Gastrocnemius medialis (tissue), 4 donors: ENCODE measurements around the gene ENOX1. TPM values are rescaled to one million over a fixed set of nuclear protein-coding genes. Genes with fewer than 3 reads are reported as not detected.

Experiments
- ATAC-seq, 2 donors: fragments of 150-250 bp; one replicate each; pipeline ENCODE4 v1.9.1; 2016
- DNase-seq, 2 donors: peaks; one replicate each; pipeline ENCODE4 v3.0.0-alpha.2; 2019
- H3K27ac ChIP-seq, 4 donors: fragments of 200-600 bp; sonication (generic); 1 replicate in 1 of 4; 2 replicates in 3 of 4; pipeline ENCODE4 v1.5.1; 2016 to 2018; ENCODE audit warnings: mild to moderate bottlenecking in 2 of 4, moderate library complexity in 1 of 4
- H3K27me3 ChIP-seq, 3 donors: fragments of 200-600 bp; sonication (generic) in 2 of 3; 1 replicate in 1 of 3; 2 replicates in 2 of 3; pipeline versions ENCODE4 v1.5.1 to v1.6.0; 2016 to 2019; ENCODE audit warnings: mild to moderate bottlenecking in 1 of 3, moderate library complexity in 1 of 3
- H3K36me3 ChIP-seq, 2 donors: fragments of 200-600 bp; sonication (generic) in 1 of 2; one replicate each; pipeline ENCODE4 v1.5.1; 2017 to 2018
- H3K4me1 ChIP-seq, 2 donors: fragments of 200-600 bp; sonication (generic) in 1 of 2; one replicate each; pipeline ENCODE4 v1.5.1; 2016 to 2017; ENCODE audit warnings: mild to moderate bottlenecking in 2 of 2
- H3K4me3 ChIP-seq, 4 donors: fragments of 200-600 bp; sonication (generic) in 3 of 4; 1 replicate in 1 of 4; 2 replicates in 3 of 4; pipeline ENCODE4 v1.5.1; 2016 to 2019; ENCODE audit warnings: mild to moderate bottlenecking in 2 of 4
- H3K9me3 ChIP-seq, 3 donors: fragments of 200-600 bp; sonication (generic) in 2 of 3; 1 replicate in 1 of 3; 2 replicates in 2 of 3; pipeline ENCODE4 v1.5.1; 2016 to 2019
- POLR2A ChIP-seq, 2 donors: fragments of 450-650 bp; IDR thresholded peaks; one replicate each; pipeline ENCODE4 v1.6.1; 2017; ENCODE audit warnings: antibody characterized with exemption in 2 of 2, mild to moderate bottlenecking in 2 of 2, moderate library complexity in 2 of 2
- in situ Hi-C, 4 donors: fragments of 200-750 bp; cut with MboI; loops; one replicate each; pipeline versions ENCODE4 v1.15.0 to v1.8.0; 2017; ENCODE audit warnings: low sequenced_read_pairs in 4 of 4
- intact Hi-C: fragments of 100-400 bp; cut with DNase I; formaldehyde crosslinking; loops from one replicate; pipeline ENCODE4 v1.15.1; 2023; ENCODE audit warnings: low total_unique reads
- total RNA-seq, 4 donors: library from RNA; depleted of rRNA; stranded (reverse); fragments of >200 nt; gene quantifications; one replicate each; pipeline versions ENCODE4 v1.1.0 to v1.2.3, GENCODE V29; 2016
- TF ChIP-seq, protein P1 (sequence below), 5 experiments: fragments of 450-650 bp in 3 of 5; fragments of 200-600 bp in 2 of 5; sonication (generic) in 2 of 5; IDR thresholded peaks in 4 of 5; conservative IDR thresholded peaks in 1 of 5; 1 replicate in 4 of 5; 2 replicates in 1 of 5; pipeline ENCODE4 v1.5.1; 2016 to 2019; ENCODE audit warnings: antibody characterized with exemption in 5 of 5, mild to moderate bottlenecking in 3 of 5, moderate library complexity in 3 of 5

ENOX1 gene
- total RNA-seq, 4 donors from 2014 or later: 0.46 to 3.5 (median 1.8) TPM

DNA sequence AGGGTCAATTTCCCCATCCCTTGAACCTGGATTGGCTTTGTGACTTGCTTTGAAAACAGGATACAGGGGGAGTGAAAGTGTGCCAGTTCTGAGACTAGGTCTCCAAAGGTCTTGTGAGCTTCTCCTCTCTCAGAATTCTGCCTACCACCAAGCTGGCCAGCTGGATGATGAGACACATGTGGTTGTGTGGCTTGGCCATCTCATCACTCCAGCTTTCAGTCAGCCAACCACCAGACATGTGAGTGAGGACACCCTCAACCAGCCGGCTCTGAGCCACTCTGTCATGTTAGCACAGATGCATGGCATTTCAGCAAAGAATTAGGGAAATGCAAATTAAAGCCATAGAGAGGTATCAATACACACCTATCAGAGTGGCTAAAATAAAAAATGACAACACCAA, 29.5 kb downstream of the ENOX1 start:
- no peak for ATAC-seq
- H3K4me3 ChIP-seq: no peak overlapping the region

GRCh38 chr13:43755844-43756243, 30.9 kb downstream of the ENOX1 start:
- no peaks in the 10 kb centered on the region for H3K36me3 ChIP-seq
- DNase-seq (no peak), ATAC-seq (no peak)
- H3K27me3 ChIP-seq: no peaks in the 10 kb centered on the region
- in situ Hi-C loops: no loop called here
- no peak overlapping the region for H3K4me3 ChIP-seq
- no peaks in the 10 kb centered on the region for H3K4me1 ChIP-seq
- TF ChIP-seq, protein P1, sequence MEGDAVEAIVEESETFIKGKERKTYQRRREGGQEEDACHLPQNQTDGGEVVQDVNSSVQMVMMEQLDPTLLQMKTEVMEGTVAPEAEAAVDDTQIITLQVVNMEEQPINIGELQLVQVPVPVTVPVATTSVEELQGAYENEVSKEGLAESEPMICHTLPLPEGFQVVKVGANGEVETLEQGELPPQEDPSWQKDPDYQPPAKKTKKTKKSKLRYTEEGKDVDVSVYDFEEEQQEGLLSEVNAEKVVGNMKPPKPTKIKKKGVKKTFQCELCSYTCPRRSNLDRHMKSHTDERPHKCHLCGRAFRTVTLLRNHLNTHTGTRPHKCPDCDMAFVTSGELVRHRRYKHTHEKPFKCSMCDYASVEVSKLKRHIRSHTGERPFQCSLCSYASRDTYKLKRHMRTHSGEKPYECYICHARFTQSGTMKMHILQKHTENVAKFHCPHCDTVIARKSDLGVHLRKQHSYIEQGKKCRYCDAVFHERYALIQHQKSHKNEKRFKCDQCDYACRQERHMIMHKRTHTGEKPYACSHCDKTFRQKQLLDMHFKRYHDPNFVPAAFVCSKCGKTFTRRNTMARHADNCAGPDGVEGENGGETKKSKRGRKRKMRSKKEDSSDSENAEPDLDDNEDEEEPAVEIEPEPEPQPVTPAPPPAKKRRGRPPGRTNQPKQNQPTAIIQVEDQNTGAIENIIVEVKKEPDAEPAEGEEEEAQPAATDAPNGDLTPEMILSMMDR (IDR thresholded peaks at IDR 0.05 in 4 of 5, conservative IDR thresholded peaks at IDR 0.05 in 1 of 5): no peak
- TF ChIP-seq POLR2A (IDR thresholded peaks at IDR 0.05): no peak
- no peaks in the 10 kb centered on the region for H3K9me3 ChIP-seq
- intact Hi-C loops: no loop called here
- no peak overlapping the region for H3K27ac ChIP-seq

More for the DNA sequence above, 29.5 kb downstream of the ENOX1 start:
- Histone ChIP-seq H3K36me3 (no peaks in the 10 kb centered on the region), H3K4me1 (no peaks in the 10 kb centered on the region), H3K27ac (no peak overlapping the region), H3K27me3 (no peaks in the 10 kb centered on the region), H3K9me3 (no peaks in the 10 kb centered on the region)
- in situ Hi-C loops: no loop called here
- no peak for TF ChIP-seq POLR2A (IDR thresholded peaks at IDR 0.05)
- TF ChIP-seq, protein P1 (IDR thresholded peaks at IDR 0.05 in 4 of 5, conservative IDR thresholded peaks at IDR 0.05 in 1 of 5): no peak
- DNase-seq: no peak
- intact Hi-C loops: no loop called here

- Histone ChIP-seq H3K9me3 (no peaks in the 10 kb centered on the region), H3K4me1 (no peaks in the 10 kb centered on the region), H3K4me3 (no peak overlapping the region), H3K36me3 (no peaks in the 10 kb centered on the region), H3K27me3 (no peaks in the 10 kb centered on the region), H3K27ac (no peak overlapping the region)
- no peak for DNase-seq
- in situ Hi-C loops: no loop called here
- no peak for ATAC-seq
- intact Hi-C loops: no loop called here
- no peak for TF ChIP-seq POLR2A (IDR thresholded peaks at IDR 0.05)
- TF ChIP-seq, protein P1 (IDR thresholded peaks at IDR 0.05 in 4 of 5, conservative IDR thresholded peaks at IDR 0.05 in 1 of 5): no peak
Measured at GRCh38 chr13:43751624-43752023, 35.1 kb downstream of the ENOX1 start.

DNA sequence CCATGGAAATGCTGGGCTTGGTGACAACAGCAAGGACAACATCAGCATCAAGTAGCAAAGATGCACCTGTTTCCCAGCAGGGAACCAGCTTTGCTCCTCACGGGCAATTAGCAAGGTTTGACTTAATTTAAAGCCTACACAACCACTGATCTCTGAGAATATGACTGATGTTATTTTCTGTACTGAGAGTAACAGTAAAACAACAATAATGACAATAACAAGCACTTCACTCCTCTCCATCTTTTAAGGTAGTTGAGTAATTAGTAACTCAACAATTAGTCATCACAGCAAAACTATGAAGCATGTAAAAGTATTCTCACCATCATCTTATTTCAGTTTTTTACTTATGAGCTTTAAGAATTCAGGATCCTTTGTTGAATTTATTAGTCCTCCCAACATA, 37.3 kb downstream of the ENOX1 start:
- no peaks in the 10 kb centered on the region for H3K36me3 ChIP-seq
- H3K27ac ChIP-seq: no peak overlapping the region
- TF ChIP-seq, protein P1 (IDR thresholded peaks at IDR 0.05 in 4 of 5, conservative IDR thresholded peaks at IDR 0.05 in 1 of 5): no peak
- no peak for TF ChIP-seq POLR2A (IDR thresholded peaks at IDR 0.05)

More for the DNA sequence above, 37.3 kb downstream of the ENOX1 start:
- Histone ChIP-seq H3K4me3 (no peak overlapping the region), H3K9me3 (no peaks in the 10 kb centered on the region), H3K27me3 (no peaks in the 10 kb centered on the region), H3K4me1 (no peaks in the 10 kb centered on the region)
- DNase-seq: no peak
- intact Hi-C loops (no loop called here), in situ Hi-C loops (no loop called here)
- no peak for ATAC-seq
